Smooth muscle cell (in vitro differentiated cells): Measurements from ENCODE around the gene PADI2. TPM values are rescaled to one million over a fixed set of nuclear protein-coding genes. Genes with fewer than 3 reads are reported as not detected.
A peak's percentile ranks its signal among the peaks of the same experiment; 100 is the strongest.

Experiments used
- DNase-seq: peaks from one replicate; lab custom pipeline; 2025; ENCODE audit not compliant: unreplicated experiment; lab: John Stamatoyannopoulos, UW
- H2AFZ ChIP-seq: fragments of 200-600 bp; sonication (generic); 2 replicates; pipeline ENCODE4 v1.6.0; 2016; ENCODE audit warnings: antibody characterized with exemption, low read depth, mild to moderate bottlenecking
- H3F3A ChIP-seq: fragments of 200-600 bp; sonication (generic); 2 replicates; pipeline ENCODE4 v1.6.0; 2017; ENCODE audit warnings: antibody characterized with exemption, low read depth
- H3K27ac ChIP-seq: fragments of 200-600 bp; sonication (generic); 2 replicates; pipeline ENCODE4 v1.5.1; 2016; ENCODE audit warnings: low read depth, mild to moderate bottlenecking
- H3K27me3 ChIP-seq: fragments of 200-600 bp; sonication (generic); 2 replicates; pipeline ENCODE4 v1.6.1; 2016; ENCODE audit warnings: low read depth, mild to moderate bottlenecking
- H3K36me3 ChIP-seq: fragments of 200-600 bp; sonication (generic); 2 replicates; pipeline ENCODE4 v1.5.1; 2016; ENCODE audit warnings: low read depth
- H3K4me1 ChIP-seq: fragments of 200-600 bp; sonication (generic); 2 replicates; pipeline ENCODE4 v1.5.1; 2016; ENCODE audit warnings: low read depth
- H3K4me2 ChIP-seq: fragments of 200-600 bp; sonication (generic); 2 replicates; pipeline ENCODE4 v1.6.0; 2016; ENCODE audit warnings: mild to moderate bottlenecking
- H3K4me3 ChIP-seq: fragments of 200-600 bp; sonication (generic); 2 replicates; pipeline ENCODE4 v1.5.1; 2016; ENCODE audit warnings: mild to moderate bottlenecking
- H3K79me2 ChIP-seq: fragments of 200-600 bp; sonication (generic); 2 replicates; pipeline ENCODE4 v1.6.0; 2016; ENCODE audit warnings: low read depth, mild to moderate bottlenecking
- H3K9ac ChIP-seq: fragments of 200-600 bp; sonication (generic); 2 replicates; pipeline ENCODE4 v1.6.0; 2016; ENCODE audit warnings: low read depth
- H3K9me3 ChIP-seq: fragments of 200-600 bp; sonication (generic); replicated peaks from 2 replicates; pipeline ENCODE4 v1.5.1; 2016; ENCODE audit warnings: low read depth
- H4K20me1 ChIP-seq: fragments of 200-600 bp; sonication (generic); 2 replicates; pipeline ENCODE4 v1.6.0; 2016; ENCODE audit warnings: low read depth
- CTCF ChIP-seq: fragments of 200-600 bp; sonication (generic); IDR thresholded peaks from 2 replicates; pipeline ENCODE4 v1.5.1; 2017; ENCODE audit warnings: borderline replicate concordance, mild to moderate bottlenecking, antibody characterized with exemption; ENCODE audit not compliant: insufficient read depth, poor library complexity, severe bottlenecking
- WGBS: methylation state at CpG from one replicate; pipeline ENCODE4 v1.1.7; 2016; ENCODE audit warnings: low lambda C conversion rate; 5-methylcytosine and 5-hydroxymethylcytosine counted together
- polyA plus RNA-seq: library from polyadenylated mRNA; unstranded; fragments of >200 nt; fragmentation: Nextera tagmentation; extraction: Ambion mirVana; gene quantifications from 2 replicates; pipeline ENCODE4 v1.2.1, GENCODE V29; 2016
- total RNA-seq: library from RNA; depleted of rRNA; stranded (reverse); fragments of >200 nt; gene quantifications from 2 replicates; pipeline ENCODE4 v1.2.3, GENCODE V29; 2014

PADI2 gene
- total and polyA plus RNA-seq, 2 experiments from 2014 or later: not detected

- TF ChIP-seq CTCF: peak; percentile 63
- H3K4me2 ChIP-seq: no peak overlapping the region
- H3K36me3 ChIP-seq: peaks cover 16% of the 10 kb centered on the region
- H3K4me1 ChIP-seq: no peaks in the 10 kb centered on the region
- no peaks in the 10 kb centered on the region for H3K9me3 ChIP-seq
- no peak overlapping the region for H3K9ac ChIP-seq
- no peak overlapping the region for H3K4me3 ChIP-seq
- H3K27ac ChIP-seq: no peak overlapping the region
- H3F3A ChIP-seq: no peaks in the 10 kb centered on the region
- peaks cover 54% of the 10 kb centered on the region for H4K20me1 ChIP-seq
- no peak for DNase-seq
- WGBS: 69% methylated on average over 9 of the region's 9 CpGs
- peaks cover 65% of the 10 kb centered on the region for H3K79me2 ChIP-seq
- no peaks in the 10 kb centered on the region for H3K27me3 ChIP-seq
- no peak overlapping the region for H2AFZ ChIP-seq
Observed at GRCh38 chr1:17045634-17046333, 73.5 kb downstream of the PADI2 start.

- 88% methylated on average over 5 of the region's 5 CpGs for WGBS
- Histone ChIP-seq H3K27me3 (no peaks in the 10 kb centered on the region), H3K79me2 (peaks cover 59% of the 10 kb centered on the region), H3K27ac (no peak overlapping the region), H3K9me3 (no peaks in the 10 kb centered on the region), H3K9ac (no peak overlapping the region), H2AFZ (no peak overlapping the region), H4K20me1 (peaks cover 60% of the 10 kb centered on the region), H3F3A (no peaks in the 10 kb centered on the region), H3K4me1 (no peaks in the 10 kb centered on the region), H3K4me3 (no peak overlapping the region), H3K36me3 (peaks cover 21% of the 10 kb centered on the region), H3K4me2 (no peak overlapping the region)
- no peak for DNase-seq
- no peak for TF ChIP-seq CTCF
Observed at GRCh38 chr1:17045150-17045549, 74.1 kb downstream of the PADI2 start.

- Histone ChIP-seq H3K4me1 (no peaks in the 10 kb centered on the region), H3K9me3 (no peaks in the 10 kb centered on the region), H3K36me3 (peaks cover 26% of the 10 kb centered on the region), H3K79me2 (peaks cover 55% of the 10 kb centered on the region), H3K4me3 (no peak overlapping the region), H3K27ac (no peak overlapping the region), H3K4me2 (no peak overlapping the region), H3F3A (no peaks in the 10 kb centered on the region), H2AFZ (no peak overlapping the region), H3K9ac (no peak overlapping the region), H4K20me1 (peaks cover 59% of the 10 kb centered on the region), H3K27me3 (no peaks in the 10 kb centered on the region)
- DNase-seq: no peak
- WGBS: 93% methylated on average over 5 of the region's 5 CpGs
- TF ChIP-seq CTCF: no peak
Observed at GRCh38 chr1:17043676-17044075, 75.6 kb downstream of the PADI2 start.

GRCh38 chr1:17040135-17040534 is 79.1 kb downstream of the PADI2 start:
- Histone ChIP-seq H3K36me3 (peaks cover 29% of the 10 kb centered on the region), H3K79me2 (peaks cover 41% of the 10 kb centered on the region), H3K4me3 (no peak overlapping the region), H4K20me1 (peaks cover 58% of the 10 kb centered on the region), H3K4me2 (no peak overlapping the region), H3K9ac (no peak overlapping the region), H3F3A (no peaks in the 10 kb centered on the region), H2AFZ (no peak overlapping the region), H3K27me3 (no peaks in the 10 kb centered on the region), H3K27ac (no peak overlapping the region), H3K4me1 (no peaks in the 10 kb centered on the region), H3K9me3 (no peaks in the 10 kb centered on the region)
- DNase-seq: no peak
- 84% methylated on average over 1 of the region's 1 CpG for WGBS
- TF ChIP-seq CTCF: no peak
